HFF-Myc (cell line): ENCODE results near the gene MBNL1.

Experiments used
- DNase-seq: peaks from one replicate; pipeline ENCODE4 v3.0.0-alpha.2; 2011; ENCODE audit warnings: low read depth; ENCODE audit errors: extremely low read depth
- H3K4me3 ChIP-seq: replicated peaks from 2 replicates; pipeline ENCODE4 v1.5.1; 2011; ENCODE audit warnings: low read depth, mild to moderate bottlenecking, control low read depth, low read length
- TF ChIP-seq, protein P1 (sequence below): IDR thresholded peaks from 2 replicates; pipeline ENCODE4 v1.5.1; 2012; ENCODE audit warnings: mild to moderate bottlenecking, low read depth, low read length, control low read depth; ENCODE audit errors: missing control alignments

The MBNL1 gene

DNA sequence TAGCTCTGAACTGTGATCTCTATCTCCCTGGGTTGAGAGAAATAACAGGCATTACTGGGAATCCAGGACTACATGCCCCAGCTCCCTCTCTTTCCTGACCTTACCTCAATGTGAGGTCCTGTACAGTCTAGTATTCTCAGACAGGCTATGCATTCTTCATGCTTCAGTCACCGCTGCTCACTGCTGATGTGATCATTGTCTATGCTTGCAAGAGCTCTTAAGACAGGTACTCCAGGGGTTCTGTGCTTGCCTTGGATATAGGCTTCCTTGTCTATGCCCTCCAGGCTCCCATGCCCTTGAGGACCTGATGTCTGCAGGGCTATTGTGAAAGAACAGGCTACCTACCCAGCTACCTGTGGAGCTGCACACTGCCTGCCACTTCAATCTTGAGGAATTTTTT lies 183.6 kb downstream of the MBNL1 start:
- H3K4me3 ChIP-seq, result no peak overlapping the region
- TF ChIP-seq, protein P1, sequence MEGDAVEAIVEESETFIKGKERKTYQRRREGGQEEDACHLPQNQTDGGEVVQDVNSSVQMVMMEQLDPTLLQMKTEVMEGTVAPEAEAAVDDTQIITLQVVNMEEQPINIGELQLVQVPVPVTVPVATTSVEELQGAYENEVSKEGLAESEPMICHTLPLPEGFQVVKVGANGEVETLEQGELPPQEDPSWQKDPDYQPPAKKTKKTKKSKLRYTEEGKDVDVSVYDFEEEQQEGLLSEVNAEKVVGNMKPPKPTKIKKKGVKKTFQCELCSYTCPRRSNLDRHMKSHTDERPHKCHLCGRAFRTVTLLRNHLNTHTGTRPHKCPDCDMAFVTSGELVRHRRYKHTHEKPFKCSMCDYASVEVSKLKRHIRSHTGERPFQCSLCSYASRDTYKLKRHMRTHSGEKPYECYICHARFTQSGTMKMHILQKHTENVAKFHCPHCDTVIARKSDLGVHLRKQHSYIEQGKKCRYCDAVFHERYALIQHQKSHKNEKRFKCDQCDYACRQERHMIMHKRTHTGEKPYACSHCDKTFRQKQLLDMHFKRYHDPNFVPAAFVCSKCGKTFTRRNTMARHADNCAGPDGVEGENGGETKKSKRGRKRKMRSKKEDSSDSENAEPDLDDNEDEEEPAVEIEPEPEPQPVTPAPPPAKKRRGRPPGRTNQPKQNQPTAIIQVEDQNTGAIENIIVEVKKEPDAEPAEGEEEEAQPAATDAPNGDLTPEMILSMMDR, result no peak
- DNase-seq, result no peak

- H3K4me3 ChIP-seq, result no peak overlapping the region
- DNase-seq, result no peak
- TF ChIP-seq, protein P1, result no peak
Measured at GRCh38 chr3:152454076-152454875, 185.5 kb downstream of the MBNL1 start.

DNA sequence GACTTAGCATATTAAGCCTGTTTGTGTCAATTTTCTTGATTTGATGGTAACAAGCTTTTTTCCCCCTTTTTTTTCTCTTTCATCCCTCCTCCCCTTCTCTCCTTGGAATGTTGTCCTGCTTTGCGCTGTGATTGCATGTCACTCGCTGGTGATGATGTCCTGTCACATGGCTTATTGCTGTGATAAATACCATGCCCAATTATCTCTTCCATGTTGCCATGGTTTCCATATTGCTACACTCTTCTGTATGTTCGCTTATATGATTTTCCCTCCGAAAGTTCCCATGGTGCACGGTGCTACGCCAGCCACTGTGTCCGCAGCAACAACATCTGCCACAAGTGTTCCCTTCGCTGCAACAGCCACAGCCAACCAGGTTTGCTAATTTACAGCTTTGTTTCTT lies 187.3 kb downstream of the MBNL1 start:
- no peak overlapping the region for H3K4me3 ChIP-seq
- TF ChIP-seq, protein P1, result no peak
- DNase-seq, result no peak

DNA sequence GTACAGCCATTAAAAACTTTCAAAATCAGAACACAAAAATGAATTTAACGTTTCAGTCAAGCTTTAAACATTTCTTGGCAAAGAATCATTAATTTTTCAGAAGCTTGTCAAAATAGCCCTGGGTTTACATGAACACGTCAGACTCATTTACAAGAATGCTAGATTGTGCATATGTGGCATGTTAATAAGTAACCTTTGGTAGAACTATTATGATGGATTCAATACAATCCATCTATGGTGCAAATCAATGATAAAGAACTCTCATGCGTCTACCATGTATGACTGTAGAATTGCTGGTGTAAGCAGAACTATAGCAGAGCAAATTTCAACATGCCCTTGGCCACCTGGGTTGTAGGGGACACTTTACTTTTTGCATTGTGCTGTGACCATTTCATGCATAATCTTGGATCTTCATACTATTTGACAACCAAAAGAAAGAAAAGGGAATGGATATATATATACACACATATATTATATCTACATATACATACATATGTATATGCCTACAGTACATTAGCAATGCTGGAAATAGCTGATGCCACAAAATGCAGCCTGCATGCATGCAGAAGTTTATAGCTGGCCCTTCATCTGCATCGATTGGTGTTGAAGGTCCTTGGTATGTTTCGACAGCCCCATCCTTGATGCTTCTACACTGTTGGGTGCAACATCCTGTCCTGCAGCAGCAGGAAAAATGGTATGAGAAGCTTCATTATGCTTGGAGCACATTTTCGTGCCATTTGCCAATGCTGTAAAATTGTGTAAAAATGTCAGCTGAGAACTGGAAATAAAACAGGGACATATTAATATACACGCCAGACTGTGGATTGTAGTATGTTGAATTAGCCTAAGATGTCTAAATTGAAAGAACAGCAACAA lies 189.0 kb downstream of the MBNL1 start:
- no peak overlapping the region for H3K4me3 ChIP-seq
- TF ChIP-seq, protein P1, result no peak
- DNase-seq, result no peak

- TF ChIP-seq, protein P1, result no peak
- no peak for DNase-seq
- no peak overlapping the region for H3K4me3 ChIP-seq
Measured at GRCh38 chr3:152458376-152459117, 189.8 kb downstream of the MBNL1 start.

GRCh38 chr3:152459118-152459515 lies 190.4 kb downstream of the MBNL1 start:
- H3K4me3 ChIP-seq, result no peak overlapping the region
- DNase-seq, result no peak
- TF ChIP-seq, protein P1, result no peak
